SK-N-DZ (cell line): ENCODE data around the gene ZSCAN10.
A peak's percentile ranks its signal among the peaks of the same experiment; 100 is the strongest.

Experiments
- DNase-seq: peaks from one replicate; pipeline ENCODE4 v3.0.0-alpha.2; 2015; ENCODE audit warnings: low spot score

Gene ZSCAN10

DNA sequence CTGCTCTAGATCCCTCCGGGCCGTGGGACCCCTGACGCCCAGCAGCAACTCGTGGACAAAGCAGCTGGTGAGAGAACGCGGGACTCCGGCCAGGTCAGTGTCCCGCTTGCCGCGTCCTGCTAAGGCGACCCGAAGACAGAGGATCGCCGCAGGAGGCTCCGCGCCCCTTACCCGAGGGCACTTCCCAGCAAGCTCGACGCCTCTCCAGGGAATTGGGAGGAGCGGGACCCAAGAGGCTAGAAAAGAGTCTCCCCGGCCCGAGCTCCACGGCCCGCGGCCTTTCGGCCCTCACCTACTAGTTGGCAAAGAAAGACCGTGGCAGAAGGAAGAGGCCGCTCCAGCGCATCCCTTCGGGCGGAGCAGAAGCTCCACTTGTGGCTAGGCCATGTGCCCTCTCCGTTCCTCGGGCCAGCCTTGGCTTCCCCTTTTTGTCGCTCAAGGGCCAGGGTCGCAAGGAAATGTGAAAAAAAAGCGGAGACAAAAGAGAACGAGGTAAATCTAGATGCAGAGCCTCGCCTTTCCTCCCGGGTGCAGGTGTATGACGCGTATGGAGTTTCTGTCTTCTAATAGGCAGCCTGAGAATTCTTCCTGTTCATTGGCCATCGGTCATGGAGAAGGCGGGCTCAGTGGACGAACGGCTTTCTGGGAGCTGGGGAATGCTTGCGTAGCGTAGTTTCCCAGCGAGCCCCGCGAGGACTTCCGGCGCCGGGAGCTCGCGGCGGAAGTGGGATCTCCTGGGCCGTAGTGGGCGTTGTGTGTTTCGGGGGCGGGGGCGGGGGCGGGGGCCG is 35.4 kb upstream of the ZSCAN10 start, which contains the start of gene ZNF213:
Gene ZNF213 (plus strand): TSS at position 692 of the 788 bp plus-strand sequence. CDS start 2,252 bp downstream, outside the sequence.
- DNase-seq, result peak; percentile 98

- DNase-seq, result no peak
These were observed 34.8 kb upstream of the ZSCAN10 start for GRCh38 chr16:3133844-3134243.

- peak; percentile 59 for DNase-seq
These were observed 32.8 kb upstream of the ZSCAN10 start for GRCh38 chr16:3131755-3132377.

DNA sequence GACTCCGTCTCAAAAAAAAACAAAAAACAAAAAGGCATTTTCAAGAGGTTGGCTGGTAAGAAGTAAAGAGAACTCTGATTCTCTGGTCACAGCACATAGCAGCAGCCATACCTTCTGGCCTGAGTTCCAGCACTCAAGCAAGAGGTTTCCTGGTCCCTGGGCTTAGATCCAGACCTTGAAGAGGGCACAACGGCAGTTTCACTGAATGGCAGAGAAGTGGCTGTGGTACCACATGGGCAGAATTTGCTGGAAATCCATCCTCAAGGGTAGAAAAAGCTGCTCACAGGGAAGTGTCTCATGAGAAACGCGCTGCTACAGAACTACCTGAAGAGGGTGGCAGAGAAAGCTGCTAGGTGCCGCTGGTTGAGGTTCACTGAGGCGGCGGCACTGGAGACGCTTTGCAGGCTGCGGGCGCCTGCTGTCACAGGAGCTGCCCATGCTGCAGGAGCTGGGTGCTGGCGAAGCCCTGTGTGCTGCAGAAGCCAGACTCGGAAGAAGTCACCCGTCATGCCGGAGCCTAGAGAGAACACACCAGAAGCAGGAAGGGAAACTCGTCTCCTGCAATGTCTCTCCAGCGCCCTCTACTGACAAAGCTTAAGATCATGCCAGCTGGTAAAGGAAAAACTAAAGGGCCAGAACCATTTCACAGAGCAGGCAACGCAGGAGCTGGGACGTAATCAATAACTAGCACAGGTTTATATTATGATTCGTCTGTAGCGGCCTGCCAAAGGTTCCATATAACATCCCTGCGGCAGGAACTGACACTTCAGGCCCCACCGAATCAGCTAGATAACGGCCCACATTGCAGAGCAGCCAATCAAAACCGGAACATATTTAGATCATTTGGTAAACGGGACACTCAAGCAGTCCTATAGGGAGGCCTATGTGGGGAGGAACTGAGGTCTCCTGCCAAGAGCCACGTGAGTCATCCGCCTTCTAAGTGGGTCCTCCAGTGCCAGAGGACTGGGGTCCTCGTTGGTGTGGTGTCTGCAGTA is 30.3 kb upstream of the ZSCAN10 start:
- DNase-seq, result peak; percentile 76

- DNase-seq, result no peak
These were observed 28.7 kb upstream of the ZSCAN10 start for GRCh38 chr16:3127745-3128144.

- DNase-seq, result peak; percentile 97
These were observed 25.1 kb upstream of the ZSCAN10 start for GRCh38 chr16:3123986-3124886.

DNA sequence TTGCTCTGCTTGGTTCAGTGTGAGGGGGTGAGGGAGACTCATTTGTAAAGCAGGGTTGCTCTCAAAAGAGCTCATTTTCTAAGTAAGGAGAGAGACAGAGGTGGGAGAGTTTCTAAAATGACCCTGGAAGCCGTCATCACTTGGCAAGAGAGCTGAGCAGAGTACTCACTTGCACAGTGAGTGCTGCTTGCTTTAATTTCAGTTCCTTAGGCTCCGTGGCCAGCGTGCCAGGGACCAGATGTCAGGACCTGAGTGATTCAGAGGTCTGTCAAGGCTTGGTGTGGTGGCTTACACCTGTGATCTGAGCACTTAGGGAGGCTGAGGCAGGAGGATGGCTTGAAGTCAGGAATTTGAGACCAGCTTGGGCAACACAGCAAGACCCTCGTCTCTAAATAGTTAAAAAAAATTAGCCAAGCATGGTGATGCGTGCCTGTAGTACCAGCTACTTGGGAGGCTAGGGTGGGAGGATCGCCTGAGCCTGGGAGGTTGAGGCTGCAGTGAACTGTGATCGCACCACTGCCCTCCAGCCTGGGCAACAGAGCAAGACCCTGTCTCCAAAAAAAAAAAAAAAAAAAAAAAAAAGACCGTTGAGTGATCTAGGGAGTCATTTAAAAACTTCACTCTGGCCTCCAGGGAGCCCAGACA is 24.0 kb upstream of the ZSCAN10 start:
- DNase-seq, result no peak

DNA sequence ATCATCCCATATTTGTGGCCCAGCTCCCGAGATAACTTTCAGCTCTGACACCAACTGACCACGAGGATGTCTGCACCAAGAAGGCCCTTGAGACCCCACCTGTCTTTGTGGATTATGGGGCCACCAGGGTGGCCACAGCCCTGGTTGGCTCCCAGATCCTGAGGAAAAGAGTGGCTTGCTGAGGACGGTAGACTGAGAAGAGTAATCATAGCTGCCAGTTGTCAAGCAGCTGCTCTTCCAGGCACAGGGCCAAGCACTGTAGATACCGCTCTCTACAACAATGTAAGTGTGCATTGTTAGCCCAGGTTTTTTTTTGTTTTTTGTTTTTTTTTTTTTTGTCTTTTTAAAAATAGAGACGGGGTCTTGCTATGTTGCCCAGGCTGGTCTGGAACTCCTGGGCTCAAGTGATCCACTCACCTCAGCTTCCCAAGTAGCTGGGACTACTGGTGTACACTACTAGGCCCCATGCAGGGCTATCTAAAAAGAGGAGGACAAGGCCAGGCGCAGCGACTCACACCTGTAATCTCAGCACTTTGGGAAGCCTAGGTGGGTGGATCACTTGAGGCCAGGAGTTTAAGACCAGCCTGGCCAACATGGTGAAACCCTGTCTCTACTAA is 22.9 kb upstream of the ZSCAN10 start:
- DNase-seq, result no peak

DNA sequence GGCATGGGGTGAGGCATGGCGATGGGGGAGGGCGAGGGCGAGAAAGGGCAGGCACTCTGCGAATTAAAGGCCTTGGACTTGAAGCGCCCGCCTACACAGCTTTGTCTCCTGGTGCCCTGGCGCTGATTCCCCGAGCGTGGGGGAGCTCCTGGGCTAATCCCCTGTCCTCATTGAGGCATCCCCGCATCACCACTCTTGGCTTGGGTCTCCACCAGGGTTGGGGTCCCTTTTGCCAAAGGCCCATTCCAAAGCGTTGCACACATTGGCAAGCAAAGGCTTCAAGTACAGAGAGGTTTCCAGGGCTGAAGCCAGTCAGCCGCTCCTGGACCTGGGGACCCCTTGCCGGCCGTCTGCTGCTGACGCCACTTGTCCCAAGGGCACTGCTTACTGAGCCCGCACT is 21.3 kb upstream of the ZSCAN10 start:
- DNase-seq, result no peak

DNA sequence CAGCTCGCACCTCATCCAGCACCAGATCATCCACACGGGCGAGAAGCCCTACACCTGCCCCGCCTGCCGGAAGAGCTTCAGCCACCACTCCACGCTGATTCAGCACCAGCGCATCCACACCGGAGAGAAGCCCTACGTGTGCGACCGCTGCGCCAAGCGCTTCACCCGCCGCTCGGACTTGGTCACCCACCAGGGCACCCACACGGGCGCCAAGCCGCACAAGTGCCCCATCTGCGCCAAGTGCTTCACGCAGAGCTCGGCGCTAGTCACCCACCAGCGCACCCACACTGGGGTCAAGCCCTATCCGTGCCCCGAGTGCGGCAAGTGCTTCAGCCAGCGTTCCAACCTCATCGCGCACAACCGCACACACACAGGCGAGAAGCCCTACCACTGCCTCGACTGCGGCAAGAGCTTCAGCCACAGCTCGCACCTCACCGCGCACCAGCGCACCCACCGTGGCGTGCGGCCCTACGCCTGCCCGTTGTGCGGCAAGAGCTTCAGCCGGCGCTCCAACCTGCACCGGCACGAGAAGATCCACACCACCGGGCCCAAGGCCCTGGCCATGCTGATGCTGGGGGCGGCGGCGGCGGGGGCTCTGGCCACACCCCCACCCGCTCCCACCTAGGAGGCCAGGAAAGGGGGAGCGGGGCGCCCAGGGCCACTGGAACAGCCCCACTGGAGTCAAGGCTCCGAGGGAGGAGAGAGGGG is 20.8 kb upstream of the ZSCAN10 start:
- DNase-seq, result no peak

DNA sequence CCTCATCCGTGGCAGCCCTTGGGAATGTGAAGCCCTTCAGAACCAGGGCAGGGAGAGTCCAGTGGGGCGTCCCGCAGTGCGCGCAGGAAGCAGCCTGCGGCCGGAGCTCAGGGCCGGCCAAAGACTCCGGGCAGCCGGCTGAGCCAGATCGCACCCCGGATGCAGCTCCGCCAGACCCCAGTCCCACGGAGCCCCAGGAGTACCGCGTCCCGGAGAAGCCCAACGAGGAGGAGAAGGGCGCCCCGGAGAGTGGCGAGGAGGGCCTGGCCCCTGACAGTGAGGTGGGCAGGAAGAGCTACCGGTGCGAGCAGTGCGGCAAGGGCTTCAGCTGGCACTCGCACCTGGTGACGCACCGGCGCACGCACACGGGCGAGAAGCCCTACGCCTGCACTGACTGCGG is 20.2 kb upstream of the ZSCAN10 start:
- no peak for DNase-seq

GRCh38 chr16:3118846-3119245 is 19.8 kb upstream of the ZSCAN10 start:
- no peak for DNase-seq

- no peak for DNase-seq
These were observed 19.2 kb upstream of the ZSCAN10 start for GRCh38 chr16:3118204-3118790.

GRCh38 chr16:3115561-3115960 is 16.5 kb upstream of the ZSCAN10 start:
- DNase-seq, result no peak

DNA sequence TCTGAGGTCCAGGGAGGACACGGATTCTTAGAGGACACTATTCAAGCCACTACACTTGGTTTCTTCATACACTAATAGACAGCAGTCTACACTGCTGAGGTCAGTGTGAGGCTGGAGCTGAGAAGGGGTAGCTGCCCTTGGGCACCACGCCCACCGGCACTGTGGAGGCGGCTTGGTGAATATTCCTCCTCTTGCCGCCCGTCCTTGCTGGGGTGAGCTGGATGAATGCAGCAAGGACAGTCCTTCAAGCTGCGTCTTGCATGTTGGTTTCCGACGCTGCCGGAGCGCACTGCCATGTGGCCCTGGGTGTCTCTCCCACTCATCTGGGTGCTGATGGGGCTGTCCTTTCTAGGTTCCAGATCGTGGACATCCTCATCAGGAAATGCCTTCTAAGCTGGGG is 15.9 kb upstream of the ZSCAN10 start:
- no peak for DNase-seq

GRCh38 chr16:3113765-3114479 is 14.8 kb upstream of the ZSCAN10 start:
- no peak for DNase-seq

GRCh38 chr16:3112881-3113574 is 13.9 kb upstream of the ZSCAN10 start:
- no peak for DNase-seq
